ENCODE measurements around the gene GPC5. TPM values are rescaled to one million over a fixed set of nuclear protein-coding genes. Genes with fewer than 3 reads are reported as not detected.
"Not testable (repeated sequence)": the region's sequence is repeated elsewhere in the genome, so short reads cannot be mapped to it uniquely, and the experiment has no call there.

Gene GPC5
- total RNA-seq, 2 donors from 2014 or later = 0.37 to 0.52 TPM

DNA sequence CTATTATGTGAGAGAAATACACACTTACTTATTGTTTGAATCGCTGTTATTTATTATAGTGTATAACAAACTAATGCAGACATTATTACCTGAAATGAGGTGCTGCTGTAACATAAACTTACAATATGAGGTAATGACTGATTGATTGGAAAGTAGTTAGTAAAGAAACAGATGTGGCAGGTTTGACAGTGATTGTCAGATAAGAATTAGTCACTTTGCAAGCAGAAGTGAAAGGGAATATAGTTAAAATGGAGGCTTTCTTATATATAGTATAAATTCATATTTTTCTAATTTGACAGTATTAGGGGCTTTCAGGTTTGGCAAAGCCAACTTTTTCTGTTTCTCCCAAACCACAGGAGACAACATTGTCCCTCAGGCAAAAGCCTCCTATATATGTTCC, 30.3 kb upstream of the GPC5 start:
- intact Hi-C loops (cut with DNase I) = no loop called here
- no peak for DNase-seq (ENCODE audit: low spot score)

DNA sequence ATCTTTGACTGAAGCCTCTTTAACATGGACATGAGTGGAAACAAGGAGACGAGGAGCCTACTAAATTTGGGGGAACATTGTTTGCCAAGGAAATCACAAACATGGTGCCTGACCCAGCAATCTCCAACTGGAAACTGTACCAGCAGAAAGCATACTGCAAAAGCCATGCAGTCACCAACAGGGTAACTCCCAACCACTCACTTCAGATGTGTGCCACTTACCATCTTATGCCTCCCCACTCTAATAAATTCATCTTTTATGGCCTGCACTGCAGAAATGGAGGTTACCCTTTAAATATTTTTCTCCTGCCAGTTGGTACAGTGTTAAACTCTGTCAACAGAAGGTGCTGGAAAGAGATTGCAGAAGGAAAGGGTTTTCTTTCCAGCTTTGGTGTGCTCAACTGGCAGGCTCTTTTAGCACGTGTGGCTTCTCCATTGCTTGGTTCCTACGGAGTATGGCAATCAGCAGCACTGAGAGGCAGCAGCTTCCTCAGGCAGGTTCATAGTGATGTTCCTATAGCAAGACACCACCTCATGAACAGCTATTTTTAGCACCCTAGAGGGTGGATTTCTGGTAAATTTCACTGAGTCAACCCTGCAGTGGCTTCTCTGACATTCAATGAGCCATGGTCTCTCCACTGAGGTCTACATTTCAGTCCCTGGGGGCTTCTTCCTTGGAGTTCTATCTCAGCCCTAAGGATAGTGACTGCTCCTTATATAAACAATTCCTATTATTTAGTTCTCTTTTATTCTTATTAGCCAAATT, 29.6 kb upstream of the GPC5 start:
- intact Hi-C loops (cut with DNase I) = no loop called here
- DNase-seq (ENCODE audit: low spot score) = no peak

DNA sequence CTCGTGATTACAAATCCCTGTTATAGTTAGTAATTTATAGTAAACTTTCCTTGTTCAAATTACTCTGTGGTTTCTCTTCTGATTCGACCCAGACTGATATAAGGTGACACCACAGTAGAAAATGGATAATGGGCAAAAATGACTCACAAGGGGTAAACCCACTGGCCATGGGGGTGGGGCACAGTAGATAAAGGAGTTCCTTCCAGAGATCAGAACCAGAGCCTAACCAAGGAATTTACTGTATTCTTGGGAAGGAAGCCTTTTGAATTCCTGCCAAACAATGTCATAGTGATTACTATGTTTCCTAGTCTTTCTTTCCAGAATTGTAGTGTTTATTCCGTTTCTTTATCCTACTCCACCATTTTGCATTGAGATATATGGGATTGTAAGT, 29.0 kb upstream of the GPC5 start:
- DNase-seq (ENCODE audit: low spot score) = no peak
- intact Hi-C loops (cut with DNase I) = no loop called here

DNA sequence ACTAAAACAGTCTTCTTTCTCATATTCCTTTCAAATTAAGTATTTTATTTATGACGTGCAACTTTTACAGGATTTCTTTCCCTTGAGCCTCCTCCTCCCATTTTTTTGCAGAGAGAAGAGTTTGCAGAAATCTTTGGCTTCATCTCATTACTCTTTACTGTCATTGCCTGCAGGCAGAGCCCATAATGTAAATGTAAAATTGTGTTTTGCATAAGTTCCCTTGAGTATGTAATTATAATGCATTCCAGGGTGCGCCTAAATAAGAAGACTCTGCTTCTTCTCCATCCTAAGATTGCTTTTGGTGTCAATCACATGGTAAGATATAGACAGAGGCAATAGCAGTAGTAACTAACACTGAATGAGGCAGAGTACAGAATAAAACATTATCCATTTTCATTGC, 27.9 kb upstream of the GPC5 start:
- DNase-seq (ENCODE audit: low spot score) = no peak
- intact Hi-C loops (cut with DNase I) = no loop called here

DNA sequence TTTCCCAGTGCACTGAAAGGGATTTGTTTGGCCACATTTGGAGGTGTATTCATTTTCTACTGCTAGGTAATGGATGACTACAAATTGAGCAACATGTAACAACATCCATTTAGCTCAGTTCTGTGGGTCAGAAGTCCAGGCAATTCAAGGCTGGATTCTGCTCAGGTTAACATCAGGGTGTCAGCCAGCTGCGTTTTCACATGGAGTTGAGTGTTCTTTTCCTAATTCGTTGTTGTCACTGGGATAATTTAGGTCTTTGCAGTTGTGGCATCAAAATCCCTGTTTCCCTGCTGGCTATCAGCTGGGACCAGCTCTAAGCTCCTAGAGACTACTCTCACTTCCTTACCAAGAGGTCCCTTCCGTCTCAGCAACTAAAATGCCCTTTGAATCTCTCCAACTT, 25.5 kb upstream of the GPC5 start:
- intact Hi-C loops (cut with DNase I) = no loop called here
- no peak for DNase-seq (ENCODE audit: low spot score)

DNA sequence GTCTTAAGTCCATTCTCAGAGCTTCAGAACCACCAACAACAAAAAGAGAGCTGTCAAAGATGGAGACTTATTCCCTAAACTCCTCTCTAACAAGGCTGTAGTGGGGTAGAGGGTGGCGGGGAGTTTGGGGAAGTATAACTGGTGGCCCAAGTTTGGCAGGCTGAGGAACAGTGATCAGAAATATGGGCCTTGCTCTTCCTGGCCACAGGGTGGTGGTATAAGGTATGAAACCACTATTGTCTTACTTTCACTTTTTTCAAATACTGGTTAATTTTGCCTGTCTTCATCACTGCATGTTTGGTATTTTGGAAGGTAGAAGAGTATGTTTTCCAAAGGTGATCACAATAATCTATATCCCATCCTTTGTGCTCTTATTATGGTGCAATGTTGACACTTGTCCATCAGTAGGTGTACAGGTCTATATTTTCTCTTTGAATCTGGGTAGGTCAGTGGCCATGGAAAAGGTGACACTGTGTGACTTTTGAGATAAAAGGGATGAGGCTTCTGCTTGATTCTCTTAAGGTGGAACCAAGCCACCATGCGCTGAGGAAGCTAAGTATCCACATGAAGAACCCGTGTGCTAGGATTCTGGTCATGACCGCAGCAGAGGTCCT, 23.2 kb upstream of the GPC5 start:
- DNase-seq (ENCODE audit: low spot score) = no peak
- intact Hi-C loops (cut with DNase I) = no loop called here

DNA sequence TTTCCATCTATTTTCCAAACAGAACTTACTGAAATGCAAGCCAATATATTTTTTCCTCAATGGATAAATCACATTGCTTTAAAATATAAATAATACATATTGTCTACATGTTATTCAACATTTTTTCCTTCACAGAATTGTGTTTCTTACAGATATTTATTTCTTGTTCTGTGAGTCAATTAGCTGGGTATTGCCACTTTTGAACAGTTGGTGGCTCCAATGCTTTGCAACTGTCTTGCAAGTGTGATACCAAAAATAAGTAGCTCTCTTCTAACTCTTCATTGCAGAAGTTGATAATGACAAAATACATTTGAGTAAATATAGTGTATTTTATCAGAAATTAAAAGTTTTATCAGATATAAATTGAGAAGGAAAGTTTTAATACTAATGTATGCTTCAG, 17.1 kb upstream of the GPC5 start:
- intact Hi-C loops (cut with DNase I) = no loop called here
- DNase-seq (ENCODE audit: low spot score) = no peak

DNA sequence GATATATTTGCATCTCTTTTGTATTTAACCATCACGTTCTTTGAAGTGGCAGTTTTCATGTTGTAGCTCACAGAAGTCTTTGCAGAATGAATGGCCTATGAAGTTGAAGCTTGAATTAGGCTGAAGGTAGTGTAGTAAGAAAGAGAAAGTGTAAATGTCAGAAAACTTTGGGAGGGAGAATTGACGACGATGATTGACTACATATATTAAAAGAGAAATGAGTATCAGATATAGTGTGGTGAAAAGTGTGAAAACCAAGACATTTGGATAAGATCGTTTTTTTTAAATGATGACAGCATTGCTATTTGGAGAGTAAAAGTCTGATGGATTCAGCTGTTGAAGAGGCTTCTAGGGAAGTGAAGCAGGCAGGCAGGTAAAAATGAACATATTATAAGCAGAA, 14.6 kb upstream of the GPC5 start:
- DNase-seq (ENCODE audit: low spot score) = no peak
- intact Hi-C loops (cut with DNase I) = no loop called here

DNA sequence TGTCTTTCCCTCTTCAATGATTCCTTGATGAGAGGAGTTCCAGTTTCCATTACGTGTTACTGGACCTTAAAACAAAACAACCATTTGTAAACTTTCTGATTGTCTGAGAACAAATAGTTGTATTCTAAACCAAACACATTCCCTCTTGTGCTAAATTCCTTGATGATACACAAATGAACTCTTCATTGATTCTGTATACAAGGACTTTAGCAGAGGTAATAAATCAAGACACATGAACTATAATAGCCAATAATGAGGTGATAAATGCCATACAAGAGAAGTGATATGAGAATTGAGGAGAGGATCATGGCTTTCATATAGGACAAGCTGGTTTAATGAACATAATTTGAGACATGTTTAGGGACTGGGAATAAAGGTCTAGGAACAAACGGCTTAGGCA, 13.5 kb upstream of the GPC5 start:
- intact Hi-C loops (cut with DNase I) = no loop called here
- DNase-seq (ENCODE audit: low spot score) = no peak

DNA sequence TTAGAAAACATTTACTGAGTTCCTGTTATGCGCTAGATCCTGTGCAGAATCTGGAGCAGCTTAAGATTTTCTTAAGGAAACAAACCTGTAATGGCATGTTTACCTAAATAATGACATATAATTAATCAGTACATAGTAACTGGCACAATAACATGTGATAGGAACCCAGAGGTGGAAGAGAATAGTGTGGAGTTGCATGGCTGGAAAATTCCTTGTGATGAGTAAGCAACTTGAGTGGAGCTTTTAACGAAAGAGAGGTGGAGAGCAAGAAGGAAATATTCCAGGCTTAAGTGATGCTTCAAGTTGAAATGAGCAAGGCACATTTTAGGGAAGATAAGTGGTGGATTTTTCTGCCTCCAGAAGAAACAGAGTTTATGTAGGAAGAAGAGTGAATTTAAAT, 9.2 kb upstream of the GPC5 start:
- no peak for DNase-seq (ENCODE audit: low spot score)
- intact Hi-C loops (cut with DNase I) = no loop called here

DNA sequence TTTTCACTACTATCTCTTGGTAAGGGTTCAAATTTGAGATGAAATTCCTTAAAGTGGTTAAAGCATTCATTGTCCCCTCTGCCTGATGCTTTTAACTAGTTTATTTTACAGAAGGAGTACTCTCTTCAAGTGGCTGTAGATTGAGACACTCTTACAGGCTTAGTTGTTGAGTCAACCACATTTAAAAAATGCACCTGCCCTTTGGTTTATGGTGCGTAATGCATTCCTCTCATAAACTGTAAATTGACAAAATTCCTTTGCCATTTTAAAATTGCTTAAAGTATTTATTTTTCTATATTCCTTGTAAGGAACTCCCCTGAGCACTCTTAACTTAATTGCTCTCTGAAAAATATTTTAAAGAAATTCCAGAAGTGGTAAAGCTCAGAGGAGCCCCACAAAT, 826 bp upstream of the GPC5 start:
- intact Hi-C loops (cut with DNase I) = no loop called here
- no peak for DNase-seq (ENCODE audit: low spot score)

DNA sequence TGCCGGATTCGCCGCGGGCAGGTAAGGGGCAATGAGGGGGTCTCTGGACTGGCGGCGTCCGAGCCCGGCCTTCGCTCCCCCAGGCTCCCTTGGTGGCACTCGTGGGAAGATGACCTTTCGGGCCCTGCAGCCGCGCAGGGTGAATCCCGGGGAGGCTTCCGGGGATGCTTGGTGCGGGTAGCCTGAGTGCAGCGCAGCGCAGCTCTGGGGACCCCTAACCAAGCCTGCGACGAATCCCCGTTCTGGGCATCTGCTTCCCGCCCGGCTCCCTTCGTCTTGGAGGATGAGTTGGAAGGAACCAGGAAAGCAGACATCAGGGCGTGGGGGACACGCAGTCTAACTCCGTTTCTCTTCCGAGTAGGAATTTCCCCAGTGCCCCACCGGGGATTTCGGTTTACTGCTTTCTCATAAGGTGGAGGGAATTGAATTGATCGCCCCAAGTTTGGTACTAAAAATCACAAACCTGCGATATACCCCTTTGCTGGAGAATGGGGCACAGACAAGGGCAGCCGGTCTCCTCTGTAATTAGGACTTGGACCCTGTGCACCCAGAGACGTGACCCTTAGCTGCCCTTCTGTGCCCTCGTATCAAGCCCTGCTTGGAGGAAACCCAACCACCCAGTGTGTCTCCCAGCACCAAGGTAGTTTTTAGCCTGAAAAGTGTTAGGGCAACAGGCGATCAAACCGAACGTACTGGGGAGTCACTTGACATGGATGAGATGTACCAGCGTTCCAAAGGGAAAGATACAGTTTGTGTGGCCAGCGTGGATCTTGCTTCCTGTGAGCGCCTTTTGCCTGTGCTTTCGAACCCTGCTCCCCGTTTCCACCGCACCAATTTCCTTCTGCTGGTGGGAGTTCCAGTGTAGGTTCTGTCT, 1.0 kb downstream of the GPC5 start:
- intact Hi-C loops (cut with DNase I) = no loop called here
- DNase-seq (ENCODE audit: low spot score) = no peak

DNA sequence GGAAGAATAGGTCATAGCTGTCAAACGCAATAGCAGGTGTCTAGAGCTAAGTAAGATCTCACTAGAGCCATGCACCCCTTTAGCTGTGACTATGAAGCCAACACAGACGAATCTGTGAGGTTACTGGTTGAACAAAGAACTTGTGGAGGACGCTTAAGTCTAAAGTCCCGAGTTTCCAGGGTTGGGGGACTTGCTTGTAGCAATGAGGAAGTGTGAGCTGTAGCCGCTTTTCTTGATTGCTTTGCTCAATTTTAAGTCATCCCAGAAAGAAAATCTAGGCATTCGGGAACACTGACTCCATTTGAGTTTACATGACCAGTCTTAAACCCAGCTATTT, 1.6 kb downstream of the GPC5 start:
- DNase-seq (ENCODE audit: low spot score) = no peak
- intact Hi-C loops (cut with DNase I) = no loop called here

DNA sequence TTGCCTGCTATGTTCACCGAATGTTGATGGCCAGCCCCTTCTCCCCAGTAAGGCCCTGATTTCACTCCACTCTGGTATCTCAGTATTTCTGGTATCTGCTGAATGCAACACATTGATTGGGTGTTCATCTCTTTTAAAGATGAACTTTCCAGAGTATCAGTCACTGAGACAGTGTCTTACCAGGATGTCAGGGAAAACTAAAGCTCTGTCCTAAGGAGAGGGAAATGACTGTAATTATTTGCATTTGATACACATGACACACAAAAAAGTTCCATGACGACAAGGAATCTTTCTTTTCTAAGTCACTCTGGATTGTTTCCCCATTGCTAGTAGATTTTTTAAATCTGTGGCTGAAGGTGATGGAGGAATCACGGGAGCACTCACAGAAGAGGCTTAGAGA, 2.2 kb downstream of the GPC5 start:
- no peak for DNase-seq (ENCODE audit: low spot score)
- intact Hi-C loops (cut with DNase I) = no loop called here

DNA sequence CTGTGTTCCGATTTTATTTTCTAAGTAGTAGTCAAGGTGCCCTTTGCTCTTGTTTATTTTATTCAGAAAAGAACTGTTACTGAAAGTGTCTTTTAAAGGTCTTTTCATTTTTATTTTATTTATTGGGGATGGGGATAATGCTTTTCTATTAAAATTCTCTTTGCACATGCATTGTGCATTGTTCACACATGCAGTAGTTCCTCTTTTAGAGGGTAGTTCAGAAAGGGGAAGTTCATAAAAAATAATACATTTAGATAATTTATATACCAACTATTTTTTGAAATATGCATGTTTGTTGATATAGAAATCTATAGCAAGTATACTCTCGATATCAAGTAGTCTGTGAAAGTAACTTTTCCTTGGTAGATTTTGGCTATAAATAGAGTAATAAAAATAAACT, 3.5 kb downstream of the GPC5 start:
- DNase-seq (ENCODE audit: low spot score) = no peak
- intact Hi-C loops (cut with DNase I) = no loop called here

DNA sequence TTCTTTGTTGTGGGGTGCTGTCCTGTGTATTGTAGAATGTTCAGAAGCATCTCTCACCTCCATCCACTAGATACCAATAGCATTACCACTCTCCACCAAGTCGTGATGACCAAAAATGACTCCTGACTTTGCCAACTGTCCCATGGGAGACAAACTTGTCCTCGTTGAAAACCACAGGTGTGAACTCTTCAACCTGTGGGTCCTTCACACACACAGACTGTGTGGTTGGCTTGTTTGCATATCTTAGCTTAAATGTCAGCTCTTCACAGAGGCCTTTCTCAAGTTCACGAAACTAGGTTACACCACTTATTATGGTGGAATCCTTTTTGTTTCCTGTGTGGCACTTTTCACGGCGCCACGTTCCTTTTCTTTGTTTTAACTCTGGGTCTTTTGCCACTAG, 6.8 kb downstream of the GPC5 start:
- DNase-seq (ENCODE audit: low spot score) = no peak

DNA sequence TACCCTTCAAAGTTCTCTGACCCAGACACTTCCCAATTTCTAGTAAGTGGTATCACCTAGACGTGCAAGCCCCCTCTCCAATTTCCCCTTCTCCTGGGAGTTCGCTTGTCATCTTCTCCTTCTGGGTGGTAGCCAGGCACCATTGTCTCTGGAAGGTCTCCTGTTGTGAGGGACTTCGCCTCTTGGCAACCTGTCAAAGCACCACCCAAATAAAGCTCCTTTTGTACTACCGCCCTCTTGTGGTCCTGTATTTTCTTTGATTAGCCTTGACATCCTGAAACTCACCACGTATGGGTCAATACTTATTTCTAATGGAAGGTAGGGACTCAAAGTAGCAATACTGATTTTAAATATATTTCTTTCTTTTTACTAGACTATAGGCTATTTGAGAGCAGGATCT, 8.2 kb downstream of the GPC5 start:
- intact Hi-C loops (cut with DNase I) = no loop called here
- DNase-seq (ENCODE audit: low spot score) = no peak

More for the DNA sequence above, 6.8 kb downstream of the GPC5 start:
- intact Hi-C loops (cut with DNase I) = no loop called here

DNA sequence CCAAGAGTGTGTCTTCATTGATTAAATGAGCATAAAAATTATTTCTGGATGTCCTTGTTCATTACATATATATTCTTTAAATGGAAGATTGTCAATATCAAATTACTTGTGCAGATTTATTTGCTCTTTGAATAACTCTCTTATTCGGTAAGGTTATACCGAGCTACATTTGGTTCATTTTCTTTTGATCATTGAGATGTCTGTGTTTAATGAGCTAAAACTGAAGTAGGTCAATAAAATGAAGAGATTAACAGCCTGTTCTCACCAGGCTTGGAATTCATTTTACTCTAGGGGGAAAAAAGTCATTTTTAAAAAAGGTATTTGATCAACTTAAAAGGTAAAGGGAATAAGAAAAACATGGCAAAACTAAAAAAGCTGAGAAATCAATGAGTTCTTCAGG, 10.6 kb downstream of the GPC5 start:
- intact Hi-C loops (cut with DNase I) = no loop called here
- DNase-seq (ENCODE audit: low spot score) = no peak

DNA sequence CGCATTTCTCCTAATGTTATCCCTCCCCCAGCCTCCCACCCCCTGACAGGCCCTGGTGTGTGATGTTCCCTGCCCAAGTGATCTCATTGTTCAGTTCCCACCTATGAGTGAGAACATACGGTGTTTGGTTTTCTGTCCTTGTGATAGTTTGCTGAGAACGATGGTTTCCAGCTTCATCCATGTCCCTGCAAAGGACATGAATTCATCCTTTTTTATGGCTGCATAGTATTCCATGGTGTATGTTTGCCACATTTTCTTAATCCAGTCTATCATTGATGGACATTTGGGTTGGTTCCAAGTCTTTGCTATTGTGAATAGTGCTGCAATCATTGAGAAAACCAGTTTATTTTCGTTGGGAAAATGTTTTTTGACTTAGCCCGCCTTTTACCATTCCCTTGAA, 18.2 kb downstream of the GPC5 start:
- DNase-seq (ENCODE audit: low spot score); intact Hi-C loops (cut with DNase I): not testable (repeated sequence)

DNA sequence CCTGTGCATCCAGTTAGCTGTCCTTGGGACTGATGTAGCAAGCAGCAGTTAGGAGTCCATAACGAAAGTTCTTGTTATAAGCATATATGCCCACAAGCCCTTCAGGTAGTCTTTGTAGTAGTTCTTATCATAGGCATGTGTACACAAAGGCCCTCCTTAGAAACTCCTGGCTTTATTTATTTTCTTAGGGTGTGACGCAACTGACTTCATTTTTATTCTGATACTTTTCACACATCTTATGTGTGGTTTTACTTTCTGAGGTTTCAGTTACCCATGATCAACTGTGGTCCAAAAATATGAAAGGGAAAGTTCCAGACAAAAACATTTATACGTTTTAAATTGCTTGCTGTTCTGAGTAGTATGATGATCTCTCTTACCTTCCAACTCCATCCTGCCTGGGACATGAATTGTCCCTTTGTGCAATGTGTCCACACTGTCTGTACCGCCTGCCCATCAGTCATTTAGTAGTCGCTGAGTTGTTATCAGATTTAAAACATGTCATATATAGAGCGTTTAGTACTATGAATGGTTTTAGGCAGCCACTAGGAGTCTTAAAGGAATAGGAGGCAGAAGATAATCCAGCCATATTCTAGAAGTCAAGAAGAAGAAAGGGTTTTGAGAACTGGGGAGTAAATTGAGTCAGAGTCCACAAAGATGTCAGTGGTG, 19.4 kb downstream of the GPC5 start:
- no peak for DNase-seq (ENCODE audit: low spot score)
- intact Hi-C loops (cut with DNase I) = no loop called here

Data from posterior vena cava (tissue), 2 donors.